HCT116 (cell line): ENCODE measurements around the gene NUDT16L1. TPM values are rescaled to one million over a fixed set of nuclear protein-coding genes. Genes with fewer than 3 reads are reported as not detected.

Source experiments
- ATAC-seq: fragments of 200-7000 bp; cut with Tn5 transposase; 2 replicates; pipeline ENCODE4 v1.9.1; 2020; ENCODE audit warnings: mild to moderate bottlenecking, moderate library complexity
- BruUV-seq: library from RNA; stranded (reverse); fragments of 400-500 nt; replicated peaks from 2 replicates; lab custom pipeline; 2021; lab: Mats Ljungman, UMichigan
- CTCF ChIA-PET: fragments of 300-600 bp; sonication (Branson Sonifier 250); formaldehyde crosslinking; loops from one replicate; lab custom pipeline; 2021; ENCODE audit warnings: antibody characterized with exemption; lab: Charles Lee
- POLR2A ChIA-PET: fragments of 300-600, 350-600 bp; sonication (Branson Sonifier 250); formaldehyde crosslinking; loops from one replicate; lab custom pipeline; 2021; ENCODE audit warnings: antibody characterized with exemption; lab: Charles Lee
- RAD21 ChIA-PET, 2 experiments: fragments of 300-600 bp; sonication (Branson Sonifier 250); formaldehyde crosslinking; loops; one replicate each; lab custom pipeline; 2023; ENCODE audit warnings: low total read pairs in 2 of 2; ENCODE audit not compliant: uncharacterized antibody in 2 of 2, unreplicated experiment in 2 of 2, low non-redundant PET in 1 of 2; lab: Charles Lee
- DNase-seq: peaks from one replicate; pipeline ENCODE4 v3.0.0-alpha.2; 2010; ENCODE audit warnings: low read depth, low spot score
- H2AFZ ChIP-seq: fragments of 200-600 bp; shearing (Covaris generic), sonication (generic); 2 replicates; pipeline ENCODE4 v1.6.1; 2017; ENCODE audit warnings: low read depth, mixed run types, mixed read lengths, antibody characterized with exemption, low read length; ENCODE audit not compliant: poor library complexity, severe bottlenecking
- H3K27ac ChIP-seq: 2 replicates; pipeline ENCODE4 v1.5.1; 2012; ENCODE audit warnings: low read depth, low read length
- H3K27me3 ChIP-seq: fragments of 200-600 bp; sonication (generic); 2 replicates; pipeline ENCODE4 v1.6.1; 2016; ENCODE audit warnings: mixed run types, low read length, mixed read lengths; ENCODE audit not compliant: insufficient read depth
- H3K36me3 ChIP-seq, 2 experiments: fragments of 200-500 bp in 1 of 2; fragments of 200-600 bp in 1 of 2; sonication (Bioruptor generic) in 1 of 2; sonication (generic) in 1 of 2; 2 replicates each; pipeline versions ENCODE4 v1.5.1 to v1.6.1; 2014 to 2016; ENCODE audit warnings: low read length in 2 of 2, inconsistent platforms in 1 of 2, mixed read lengths in 1 of 2, mixed run types in 1 of 2; ENCODE audit not compliant: insufficient read depth in 2 of 2, control insufficient read depth in 1 of 2
- H3K4me1 ChIP-seq, 2 experiments: fragments of 200-600 bp in 1 of 2; sonication (generic) in 1 of 2; 2 replicates each; pipeline versions ENCODE4 v1.5.1 to v1.6.1; 2012 to 2017; ENCODE audit warnings: low read length in 2 of 2, inconsistent platforms in 1 of 2, mild to moderate bottlenecking in 1 of 2, mixed read lengths in 1 of 2, mixed run types in 1 of 2, moderate library complexity in 1 of 2; ENCODE audit not compliant: insufficient read depth in 2 of 2, control insufficient read depth in 1 of 2
- H3K4me2 ChIP-seq: fragments of 200-600 bp; sonication (generic); 2 replicates; pipeline ENCODE4 v1.6.1; 2017; ENCODE audit warnings: mixed run types, low read length, mixed read lengths
- H3K4me3 ChIP-seq, 2 experiments: fragments of 200-600 bp in 1 of 2; sonication (generic) in 1 of 2; replicated peaks in 1 of 2; 2 replicates each; pipeline ENCODE4 v1.5.1; 2011 to 2016; ENCODE audit warnings: low read length in 2 of 2, control low read depth in 1 of 2, low read depth in 1 of 2, mild to moderate bottlenecking in 1 of 2, mixed read lengths in 1 of 2, mixed run types in 1 of 2
- H3K79me2 ChIP-seq: fragments of 200-600 bp; sonication (generic); 2 replicates; pipeline ENCODE4 v1.6.1; 2017; ENCODE audit warnings: mild to moderate bottlenecking, mixed run types, low read length, moderate library complexity, mixed read lengths; ENCODE audit not compliant: insufficient read depth
- H3K9ac ChIP-seq: fragments of 200-600 bp; sonication (generic); 2 replicates; pipeline ENCODE4 v1.6.1; 2016; ENCODE audit warnings: low read length, mixed read lengths
- H3K9me2 ChIP-seq: fragments of 200-600 bp; sonication (generic), shearing (Covaris generic); 2 replicates; pipeline ENCODE4 v1.6.1; 2017; ENCODE audit warnings: mixed run types, mild to moderate bottlenecking, moderate library complexity; ENCODE audit not compliant: insufficient read depth
- H3K9me3 ChIP-seq, 2 experiments: fragments of 200-500 bp in 1 of 2; fragments of 200-600 bp in 1 of 2; sonication (Bioruptor generic) in 1 of 2; sonication (generic) in 1 of 2; 2 replicates each; pipeline ENCODE4 v1.6.1; 2014 to 2017; ENCODE audit warnings: low read length in 2 of 2, mixed read lengths in 2 of 2, inconsistent platforms in 1 of 2, low read depth in 1 of 2, mild to moderate bottlenecking in 1 of 2, mixed run types in 1 of 2, moderate library complexity in 1 of 2; ENCODE audit not compliant: control insufficient read depth in 1 of 2, insufficient read depth in 1 of 2
- H4K20me1 ChIP-seq: fragments of 200-600 bp; sonication (generic), shearing (Covaris generic); 2 replicates; pipeline ENCODE4 v1.6.1; 2017; ENCODE audit warnings: mixed run types, mild to moderate bottlenecking, moderate library complexity; ENCODE audit not compliant: insufficient read depth
- CEBPB ChIP-seq: IDR thresholded peaks from 2 replicates; pipeline ENCODE4 v1.6.1; 2012; ENCODE audit warnings: low read depth
- ELF1 ChIP-seq: IDR thresholded peaks from 2 replicates; pipeline ENCODE4 v1.6.1; 2012; ENCODE audit warnings: low read depth, borderline replicate concordance
- EZH2phosphoT487 ChIP-seq: fragments of 200-600 bp; IDR thresholded peaks from 2 replicates; pipeline ENCODE4 v1.6.1; 2018; ENCODE audit warnings: antibody characterized with exemption, borderline replicate concordance
- FOSL1 ChIP-seq: IDR thresholded peaks from 2 replicates; pipeline ENCODE4 v1.6.1; 2012; ENCODE audit warnings: low read depth
- JUND ChIP-seq: IDR thresholded peaks from 2 replicates; pipeline ENCODE4 v1.6.1; 2012
- SIN3A ChIP-seq: IDR thresholded peaks from 2 replicates; pipeline ENCODE4 v1.6.1; 2012; ENCODE audit warnings: low read depth
- SRF ChIP-seq: IDR thresholded peaks from 2 replicates; pipeline ENCODE4 v1.6.1; 2012; ENCODE audit warnings: low read depth
- TCF7L2 ChIP-seq: IDR thresholded peaks from 2 replicates; pipeline ENCODE4 v1.7.0; 2011; ENCODE audit warnings: borderline replicate concordance, inconsistent platforms; ENCODE audit not compliant: insufficient read depth, insufficient read length; ENCODE audit errors: extremely low read depth
- YY1 ChIP-seq: IDR thresholded peaks from 2 replicates; pipeline ENCODE4 v1.6.1; 2011; ENCODE audit warnings: low read length, low read depth, moderate library complexity, mild to moderate bottlenecking; ENCODE audit not compliant: insufficient replicate concordance; ENCODE audit errors: extremely low read depth
- ZFX ChIP-seq: fragments of 450-650 bp; IDR thresholded peaks from 2 replicates; pipeline ENCODE4 v1.6.1; 2017
- ZNF274 ChIP-seq: fragments of 200-500 bp; sonication (Bioruptor generic); IDR thresholded peaks from 2 replicates; pipeline ENCODE4 v1.6.1; 2014; ENCODE audit warnings: mild to moderate bottlenecking, low read depth, low read length, inconsistent platforms
- intact Hi-C: fragments of 100-400 bp; cut with micrococcal nuclease; formaldehyde crosslinking; loops from 2 replicates; pipeline ENCODE4 v1.10.0; 2022
- total RNA-seq: library from RNA; stranded (reverse); gene quantifications from one replicate; pipeline ENCODE4 v1.2.1, GENCODE V29; 2021; ENCODE audit not compliant: unreplicated experiment
- TF ChIP-seq, protein P1 (sequence below): IDR thresholded peaks from 2 replicates; pipeline ENCODE4 v1.6.1; 2012

The NUDT16L1 gene
- total RNA-seq, 1 experiment from 2014 or later, result 23.4 TPM

DNA sequence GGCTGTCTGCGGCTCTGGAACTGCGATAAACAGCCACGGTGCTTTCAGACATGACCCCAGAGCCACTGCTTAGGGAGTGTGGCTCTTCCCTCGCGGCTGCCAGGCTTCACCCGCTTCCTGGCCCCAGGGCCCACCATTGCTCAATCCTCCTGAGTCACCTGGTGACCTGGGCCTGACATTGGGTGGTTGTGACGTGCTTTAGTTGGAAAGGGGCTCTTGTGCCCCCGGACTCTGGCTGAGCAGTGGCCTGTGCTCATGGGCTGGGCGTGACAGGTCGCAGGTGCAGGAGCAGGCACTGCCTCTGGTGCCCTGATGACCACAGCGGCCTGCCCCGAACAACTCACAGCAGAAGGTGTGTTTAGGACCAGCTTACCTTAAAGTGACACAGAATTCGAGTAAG is 8.6 kb upstream of the NUDT16L1 start (continued):
- TF ChIP-seq ELF1 (no peak), SRF (no peak), ZNF274 (no peak), EZH2phosphoT487 (no peak), CEBPB (no peak)

DNA sequence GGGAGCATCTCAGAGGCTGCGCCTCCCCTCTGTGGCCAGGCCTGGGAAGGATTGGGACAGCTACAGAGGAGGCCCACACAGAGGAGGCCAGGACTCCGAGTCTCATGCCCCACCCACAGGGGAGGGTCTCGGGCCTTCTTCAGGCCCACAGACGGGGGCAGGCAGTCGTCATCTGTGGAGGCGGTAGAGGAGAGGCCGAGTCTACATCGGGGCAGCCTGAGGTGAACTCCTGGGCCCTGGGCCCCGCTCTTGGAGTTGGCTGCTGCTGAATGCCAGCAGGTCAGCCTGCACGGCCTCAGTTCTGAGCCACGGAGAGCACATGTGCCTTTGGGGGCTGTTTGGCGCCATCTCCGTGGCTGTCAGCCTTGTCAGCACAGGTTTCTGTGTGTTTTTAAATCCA is 8.1 kb upstream of the NUDT16L1 start:
- H3K9ac ChIP-seq, result no peak overlapping the region
- RAD21 ChIA-PET, result no interaction called here
- no peak overlapping the region for H3K27ac ChIP-seq
- no peaks in the 10 kb centered on the region for H3K9me3 ChIP-seq
- no peak overlapping the region for H3K4me3 ChIP-seq
- no peaks in the 10 kb centered on the region for H3K27me3 ChIP-seq
- TF ChIP-seq YY1, result no peak
- no peak for TF ChIP-seq ZNF274
- no peak for TF ChIP-seq CEBPB
- no peak for TF ChIP-seq FOSL1
- TF ChIP-seq JUND, result no peak
- no peak for TF ChIP-seq ZFX
- TF ChIP-seq, protein P1, sequence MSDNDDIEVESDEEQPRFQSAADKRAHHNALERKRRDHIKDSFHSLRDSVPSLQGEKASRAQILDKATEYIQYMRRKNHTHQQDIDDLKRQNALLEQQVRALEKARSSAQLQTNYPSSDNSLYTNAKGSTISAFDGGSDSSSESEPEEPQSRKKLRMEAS, result no peak
- no peak for TF ChIP-seq TCF7L2
- TF ChIP-seq SIN3A, result no peak
- TF ChIP-seq, all 23 proteins: peak for 0
- POLR2A ChIA-PET, result no interaction called here
- intact Hi-C loops, result no loop called here
- no peaks in the 10 kb centered on the region for H4K20me1 ChIP-seq
- no peak overlapping the region for H2AFZ ChIP-seq
- H3K4me2 ChIP-seq, result no peak overlapping the region
- no peaks in the 10 kb centered on the region for H3K79me2 ChIP-seq
- BruUV-seq, result no TSS peak
- H3K4me1 ChIP-seq, result no peaks in the 10 kb centered on the region
- ATAC-seq (no peak), DNase-seq (no peak)
- H3K9me2 ChIP-seq, result no peaks in the 10 kb centered on the region
- H3K36me3 ChIP-seq, result peaks cover 0 to 7% of the 10 kb centered on the region in 2 experiments; a peak in 1 of 4 replicates
- CTCF ChIA-PET, result no interaction called here
